GM13977 (cell line): ENCODE results near the gene NLGN4X.

Experiments
- DNase-seq: peaks from one replicate; pipeline ENCODE4 v3.0.0; 2012; ENCODE audit warnings: low spot score
- CTCF ChIP-seq: IDR thresholded peaks from 2 replicates; pipeline ENCODE4 v1.5.1; 2012; ENCODE audit warnings: mild to moderate bottlenecking, control low read depth; ENCODE audit not compliant: insufficient read depth; ENCODE audit errors: extremely low read depth, missing control alignments
- in situ Hi-C: fragments of 300-500 bp; cut with MboI; formaldehyde crosslinking; loops from one replicate; pipeline ENCODE4 v1.12.0; 2022; ENCODE audit warnings: low sequenced_read_pairs, low pct_unique_long_range_greater_than_20kb, mixed read lengths, inconsistent platforms; ENCODE audit not compliant: unreplicated experiment

NLGN4X gene

GRCh38 chrX:6228720-6229119 lies at the start of gene NLGN4X:
Gene NLGN4X, minus strand, starts transcription at chrX:6228867. Its CDS starts 77,401 bp downstream, at chrX:6151466.
- in situ Hi-C loops, result no loop called here
- no peak for TF ChIP-seq CTCF
- DNase-seq, result no peak

GRCh38 chrX:6266041-6266440 lies 37.4 kb upstream of the NLGN4X start:
- no peak for TF ChIP-seq CTCF
- in situ Hi-C loops, result no loop called here
- no peak for DNase-seq

GRCh38 chrX:6262959-6263358 lies 34.3 kb upstream of the NLGN4X start:
- in situ Hi-C loops, result no loop called here
- no peak for DNase-seq
- no peak for TF ChIP-seq CTCF

GRCh38 chrX:6257025-6257424 lies 28.4 kb upstream of the NLGN4X start:
- in situ Hi-C loops, result no loop called here
- no peak for TF ChIP-seq CTCF
- DNase-seq, result no peak

GRCh38 chrX:6244666-6245065 lies 16.0 kb upstream of the NLGN4X start:
- TF ChIP-seq CTCF, result no peak

GRCh38 chrX:6238576-6238975 lies 9.9 kb upstream of the NLGN4X start:
- TF ChIP-seq CTCF, result no peak
- no peak for DNase-seq
- in situ Hi-C loops, result no loop called here

More at GRCh38 chrX:6244666-6245065, 16.0 kb upstream of the NLGN4X start:
- no peak for DNase-seq
- in situ Hi-C loops, result no loop called here

- in situ Hi-C loops, result no loop called here
- no peak for TF ChIP-seq CTCF
- no peak for DNase-seq
Measured at GRCh38 chrX:6227935-6228334, 732 bp downstream of the NLGN4X start.
